ENCODE data around the gene DENND5B. TPM values are rescaled to one million over a fixed set of nuclear protein-coding genes. Genes with fewer than 3 reads are reported as not detected.

The DENND5B gene
- total and polyA plus RNA-seq, 10 of the 15 experiments (the other 5 are each of a cell fraction or from before 2014, with no cell fraction given): 0.39 to 32.5 (median 20.6) TPM

- no peak for TF ChIP-seq MLLT1 (IDR thresholded peaks at IDR 0.05)
- no peak for TF ChIP-seq WRNIP1 (IDR thresholded peaks at IDR 0.05; ENCODE audit: borderline replicate concordance, low read depth, low read length)
- no peak for TF ChIP-seq FOS (IDR thresholded peaks at IDR 0.05; ENCODE audit: borderline replicate concordance, extremely low read depth, insufficient read length)
These were observed 23.9 kb downstream of the DENND5B start (continued) for GRCh38 chr12:31567029-31567428.

GRCh38 chr12:31566547-31566946 is 24.4 kb downstream of the DENND5B start:
- no peaks in the 10 kb centered on the region for H4K20me1 ChIP-seq (ENCODE audit: control insufficient read depth, insufficient read depth)
- H3K27me3 ChIP-seq (replicated peaks in 1 of 2; ENCODE audit: control insufficient read depth in 2 of 2, insufficient read depth in 2 of 2, low read length in 1 of 2): no peaks in the 10 kb centered on the region
- ChIA-PET SMC1A (ENCODE audit: uncharacterized antibody, unreplicated experiment) (no interaction called here), POLR2A (no interaction called here), RAD21 (ENCODE audit: unreplicated experiment) (interaction anchor here (1.1 kb wide), 1 partner anchor 12 kb away, joined by 3 read pairs; no protein-coding TSS in a partner anchor), CTCF (interaction anchor here (1.0 kb wide), 1 partner anchor 9 kb away, joined by 3 read pairs; no protein-coding TSS in a partner anchor)
- FAIRE-seq (no peak), ATAC-seq (no peak), DNase-seq (ENCODE audit: low read depth, low spot score) (no peak)
- WGBS (ENCODE audit: insufficient coverage, insufficient replicate concordance, low lambda C conversion rate, missing lambda C conversion rate): 93% methylated on average over 2 of the region's 2 CpGs
- no peak overlapping the region for H3K4me2 ChIP-seq (ENCODE audit: control insufficient read depth, insufficient read depth)
- intact Hi-C loops (cut with micrococcal nuclease; ENCODE audit: unreplicated experiment) (no loop called here), in situ Hi-C loops (cut with MboI) (no loop called here)
- H3K36me3 ChIP-seq (ENCODE audit: control insufficient read depth in 2 of 2, insufficient read depth in 2 of 2, low read length in 1 of 2): no peaks in the 10 kb centered on the region; a peak in 1 of 4 replicates
- H3K27ac ChIP-seq (ENCODE audit: control insufficient read depth, insufficient read depth): no peak overlapping the region
- no TSS peak for BruUV-seq (replicated peaks)
- H2AFZ ChIP-seq (ENCODE audit: control insufficient read depth, low read depth, low read length): no peak overlapping the region
- H3K4me3 ChIP-seq: no peak overlapping the region
- no peak overlapping the region for H3K9ac ChIP-seq (ENCODE audit: control insufficient read depth, insufficient read depth, low read length)
- H3K9me3 ChIP-seq (replicated peaks; ENCODE audit: control insufficient read depth, insufficient read depth, low read length): no peaks in the 10 kb centered on the region; the same call in 2 of the 3 replicates
- H3K79me2 ChIP-seq (ENCODE audit: control insufficient read depth, insufficient read depth, low read length): peaks cover 81% of the 10 kb centered on the region
- peaks cover 30% of the 10 kb centered on the region for H3K4me1 ChIP-seq (ENCODE audit: control insufficient read depth, insufficient read depth, low read length)
- TF ChIP-seq ZBTB40 (IDR thresholded peaks at IDR 0.05; ENCODE audit: borderline replicate concordance) (no peak), WRNIP1 (IDR thresholded peaks at IDR 0.05; ENCODE audit: borderline replicate concordance, low read depth, low read length) (no peak), GABPA (IDR thresholded peaks at IDR 0.05; ENCODE audit: low read depth) (no peak), MEF2B (IDR thresholded peaks at IDR 0.05; ENCODE audit: partially characterized antibody, poor library complexity, severe bottlenecking) (no peak), ATF3 (IDR thresholded peaks at IDR 0.05; ENCODE audit: borderline replicate concordance, extremely low read depth, low read depth, low read length) (no peak), HDGF (IDR thresholded peaks at IDR 0.05) (no peak), CBFB (IDR thresholded peaks at IDR 0.05; ENCODE audit: low read depth) (no peak), RAD51 (IDR thresholded peaks at IDR 0.05) (no peak), MXI1 (IDR thresholded peaks at IDR 0.05; ENCODE audit: low read depth, low read length) (no peak), RFX5 (IDR thresholded peaks at IDR 0.05; ENCODE audit: low read depth, low read length) (no peak), BHLHE40 (IDR thresholded peaks at IDR 0.05; ENCODE audit: borderline replicate concordance in 1 of 2, low read depth in 2 of 2, low read length in 1 of 2) (no peak), MEF2A (IDR thresholded peaks at IDR 0.05; ENCODE audit: insufficient read depth, low read depth, low read length) (no peak)
- TF ChIP-seq, protein P1, sequence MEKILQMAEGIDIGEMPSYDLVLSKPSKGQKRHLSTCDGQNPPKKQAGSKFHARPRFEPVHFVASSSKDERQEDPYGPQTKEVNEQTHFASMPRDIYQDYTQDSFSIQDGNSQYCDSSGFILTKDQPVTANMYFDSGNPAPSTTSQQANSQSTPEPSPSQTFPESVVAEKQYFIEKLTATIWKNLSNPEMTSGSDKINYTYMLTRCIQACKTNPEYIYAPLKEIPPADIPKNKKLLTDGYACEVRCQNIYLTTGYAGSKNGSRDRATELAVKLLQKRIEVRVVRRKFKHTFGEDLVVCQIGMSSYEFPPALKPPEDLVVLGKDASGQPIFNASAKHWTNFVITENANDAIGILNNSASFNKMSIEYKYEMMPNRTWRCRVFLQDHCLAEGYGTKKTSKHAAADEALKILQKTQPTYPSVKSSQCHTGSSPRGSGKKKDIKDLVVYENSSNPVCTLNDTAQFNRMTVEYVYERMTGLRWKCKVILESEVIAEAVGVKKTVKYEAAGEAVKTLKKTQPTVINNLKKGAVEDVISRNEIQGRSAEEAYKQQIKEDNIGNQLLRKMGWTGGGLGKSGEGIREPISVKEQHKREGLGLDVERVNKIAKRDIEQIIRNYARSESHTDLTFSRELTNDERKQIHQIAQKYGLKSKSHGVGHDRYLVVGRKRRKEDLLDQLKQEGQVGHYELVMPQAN (conservative IDR thresholded peaks at IDR 0.05): no peak

Data from GM12878 (cell line).